ENCODE data around the gene CSRP1. TPM values are rescaled to one million over a fixed set of nuclear protein-coding genes. Genes with fewer than 3 reads are reported as not detected.

Gene CSRP1
- total RNA-seq, 1 donor from 2014 or later, result 11.4 TPM

DNA sequence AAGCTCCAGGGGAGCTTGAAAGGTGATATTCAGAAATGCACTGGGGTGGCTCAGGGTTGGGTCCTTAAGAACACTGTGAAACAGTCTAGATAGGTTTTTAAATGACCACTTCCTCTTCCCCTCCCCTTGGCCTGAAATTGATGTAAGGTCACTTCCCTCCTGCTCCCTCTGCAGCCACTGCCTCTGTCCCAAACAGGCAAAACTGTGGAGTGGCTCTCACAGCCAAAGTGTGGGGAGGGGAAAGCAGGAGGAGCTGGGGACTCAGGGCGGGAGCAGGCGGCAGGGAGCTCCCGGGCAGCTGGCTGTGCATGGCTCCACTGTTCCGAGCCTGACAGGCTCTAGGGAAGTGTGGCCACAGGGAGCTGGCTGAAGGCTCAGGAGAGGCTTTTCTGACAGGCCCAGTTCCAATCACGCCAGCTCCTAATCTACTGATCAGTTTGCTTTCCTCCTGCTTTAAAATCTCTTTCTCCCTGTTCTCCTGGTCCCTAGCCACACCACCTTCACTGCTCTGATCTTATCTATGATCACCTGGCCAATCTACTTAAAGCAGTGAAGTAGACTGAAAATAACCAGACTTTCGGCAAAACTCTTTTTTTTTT is 5.1 kb upstream of the CSRP1 start:
- DNase-seq (ENCODE audit: low spot score in 2 of 2, unreplicated experiment in 2 of 2), result no peak
- peak overlapping the region; percentile 3 for H3K4me3 Mint-ChIP-seq
- no peaks in the 10 kb centered on the region for H3K9me3 Mint-ChIP-seq
- no peak for TF ChIP-seq CTCF (IDR thresholded peaks at IDR 0.05; ENCODE audit: unreplicated experiment)
- peak overlapping the region; percentile 98 for H3K27ac Mint-ChIP-seq
- no peaks in the 10 kb centered on the region for H3K36me3 Mint-ChIP-seq
- no peaks in the 10 kb centered on the region for H3K27me3 Mint-ChIP-seq (ENCODE audit: low read depth)
- H3K4me1 Mint-ChIP-seq, result peaks cover 72% of the 10 kb centered on the region

GRCh38 chr1:201511396-201511940 is 4.5 kb upstream of the CSRP1 start:
- Mint-ChIP-seq H3K4me3 (peak overlapping the region; percentile 3), H3K36me3 (no peaks in the 10 kb centered on the region), H3K9me3 (no peaks in the 10 kb centered on the region), H3K4me1 (peaks cover 67% of the 10 kb centered on the region), H3K27me3 (ENCODE audit: low read depth) (no peaks in the 10 kb centered on the region), H3K27ac (peak overlapping the region; percentile 98)
- no peak for DNase-seq (ENCODE audit: low spot score in 2 of 2, unreplicated experiment in 2 of 2)
- TF ChIP-seq CTCF (IDR thresholded peaks at IDR 0.05; ENCODE audit: unreplicated experiment), result no peak

GRCh38 chr1:201510734-201511133 is 3.8 kb upstream of the CSRP1 start:
- no peaks in the 10 kb centered on the region for H3K27me3 Mint-ChIP-seq (ENCODE audit: low read depth)
- H3K27ac Mint-ChIP-seq, result peak overlapping the region; percentile 98

DNA sequence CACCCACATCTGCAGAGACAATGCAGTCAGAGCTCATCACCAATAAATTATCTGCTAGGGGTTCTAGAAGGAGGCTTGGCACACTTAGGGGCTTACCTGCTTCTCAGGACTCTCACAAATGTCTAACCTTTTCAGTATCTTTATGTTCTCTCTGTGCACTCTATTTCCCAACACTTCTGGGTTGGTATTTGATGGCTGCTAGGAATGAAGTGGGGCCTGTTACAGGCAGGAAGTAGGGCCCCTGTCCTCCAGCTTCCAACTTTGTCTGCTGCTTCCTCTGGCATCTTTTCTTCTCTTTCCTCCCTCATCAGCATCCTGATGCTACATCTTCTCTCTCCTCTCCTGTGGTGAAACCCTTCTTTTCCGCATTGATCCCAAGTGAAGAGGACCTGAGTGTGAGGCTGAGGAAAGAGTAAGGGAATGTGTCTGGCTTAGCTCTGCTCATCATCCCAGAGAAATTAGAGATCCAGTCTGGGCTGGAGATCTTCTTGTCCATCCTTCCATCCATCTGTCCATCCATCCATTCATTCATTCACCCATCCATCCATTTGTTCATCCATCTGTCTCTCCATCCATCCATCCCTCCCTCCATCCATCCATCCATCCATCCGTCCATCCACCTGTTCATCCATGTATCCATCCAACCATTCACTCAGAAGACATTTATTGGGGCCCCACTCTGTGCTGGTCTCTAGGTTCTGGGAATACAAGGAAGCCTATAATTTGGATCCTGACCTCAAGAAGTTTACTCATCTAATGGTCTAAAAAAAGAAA is 2.9 kb upstream of the CSRP1 start:
- Mint-ChIP-seq H3K36me3 (no peaks in the 10 kb centered on the region), H3K27ac (peak overlapping the region; percentile 77), H3K4me1 (peaks cover 64% of the 10 kb centered on the region), H3K4me3 (no peak overlapping the region), H3K9me3 (no peaks in the 10 kb centered on the region), H3K27me3 (ENCODE audit: low read depth) (no peaks in the 10 kb centered on the region)
- no peak for DNase-seq (ENCODE audit: low spot score in 2 of 2, unreplicated experiment in 2 of 2)
- TF ChIP-seq CTCF (IDR thresholded peaks at IDR 0.05; ENCODE audit: unreplicated experiment), result no peak

More at GRCh38 chr1:201510734-201511133, 3.8 kb upstream of the CSRP1 start:
- no peaks in the 10 kb centered on the region for H3K36me3 Mint-ChIP-seq
- TF ChIP-seq CTCF (IDR thresholded peaks at IDR 0.05; ENCODE audit: unreplicated experiment), result no peak
- no peak for DNase-seq (ENCODE audit: low spot score in 2 of 2, unreplicated experiment in 2 of 2)
- H3K9me3 Mint-ChIP-seq, result no peaks in the 10 kb centered on the region
- peaks cover 66% of the 10 kb centered on the region for H3K4me1 Mint-ChIP-seq
- no peak overlapping the region for H3K4me3 Mint-ChIP-seq

- no peak for TF ChIP-seq CTCF (IDR thresholded peaks at IDR 0.05; ENCODE audit: unreplicated experiment)
- H3K27ac Mint-ChIP-seq, result peak overlapping the region; percentile 77
- no peak for DNase-seq (ENCODE audit: low spot score in 2 of 2, unreplicated experiment in 2 of 2)
- peaks cover 62% of the 10 kb centered on the region for H3K4me1 Mint-ChIP-seq
- H3K9me3 Mint-ChIP-seq, result no peaks in the 10 kb centered on the region
- H3K4me3 Mint-ChIP-seq, result no peak overlapping the region
- H3K36me3 Mint-ChIP-seq, result no peaks in the 10 kb centered on the region
- no peaks in the 10 kb centered on the region for H3K27me3 Mint-ChIP-seq (ENCODE audit: low read depth)
Observed at GRCh38 chr1:201508809-201509208, 1.9 kb upstream of the CSRP1 start.

Data from mesothelial cell of epicardium (in vitro differentiated cells).